Lower leg skin (tissue), 4 donors: ENCODE results near the gene ALPL. TPM values are rescaled to one million over a fixed set of nuclear protein-coding genes. Genes with fewer than 3 reads are reported as not detected.

Source experiments
- DNase-seq, 2 donors: peaks; one replicate each; pipeline ENCODE4 v3.0.0-alpha.2; 2019; ENCODE audit warnings: low spot score in 2 of 2
- H3K4me3 ChIP-seq: fragments of 200-600 bp; sonication (generic); 2 replicates; pipeline ENCODE4 v1.5.1; 2017; ENCODE audit warnings: mild to moderate bottlenecking, low read depth; ENCODE audit not compliant: poor library complexity, severe bottlenecking
- CTCF ChIP-seq, 3 donors: fragments of 450-650 bp; IDR thresholded peaks; one replicate each; pipeline ENCODE4 v1.5.1; 2016; ENCODE audit warnings: antibody characterized with exemption in 3 of 3, mild to moderate bottlenecking in 3 of 3, moderate library complexity in 2 of 3
- POLR2A ChIP-seq, 2 donors: fragments of 450-650 bp; IDR thresholded peaks; one replicate each; pipeline ENCODE4 v1.6.1; 2016 to 2017; ENCODE audit warnings: antibody characterized with exemption in 2 of 2, mild to moderate bottlenecking in 1 of 2, moderate library complexity in 1 of 2
- WGBS, 2 donors: methylation state at CpG; one replicate each; pipeline ENCODE4 v1.1.5; 2018; 5-methylcytosine and 5-hydroxymethylcytosine counted together
- intact Hi-C: fragments of 100-400 bp; cut with DNase I; formaldehyde crosslinking; loops from one replicate; pipeline ENCODE4 v1.15.0; 2023; ENCODE audit warnings: low total_unique reads
- total RNA-seq, 4 donors: library from RNA; depleted of rRNA; stranded (reverse); fragments of >200 nt; gene quantifications; one replicate each; pipeline ENCODE4 v1.1.0, GENCODE V29; 2016

Gene ALPL
- total RNA-seq, 4 donors from 2014 or later, result 1.3 to 7.7 (median 2.2) TPM

GRCh38 chr1:21613072-21613867 lies 104.0 kb downstream of the ALPL start:
- WGBS, 2 donors, result 81 to 89% methylated on average over 19 of the region's 19 CpGs

GRCh38 chr1:21614419-21615115 lies 105.3 kb downstream of the ALPL start:
- intact Hi-C loops, result no loop called here
- TF ChIP-seq POLR2A (IDR thresholded peaks at IDR 0.05) (no peak), CTCF (IDR thresholded peaks at IDR 0.05) (no peak)
- H3K4me3 ChIP-seq, result no peak overlapping the region
- 42 to 63% methylated on average over 6 to 8 of the region's 11 CpGs for WGBS, 2 donors
- DNase-seq, result no peak

More at GRCh38 chr1:21613072-21613867, 104.0 kb downstream of the ALPL start:
- intact Hi-C loops, result no loop called here
- DNase-seq, result no peak
- TF ChIP-seq POLR2A (IDR thresholded peaks at IDR 0.05) (no peak), CTCF (IDR thresholded peaks at IDR 0.05) (no peak)
- H3K4me3 ChIP-seq, result no peak overlapping the region

GRCh38 chr1:21616372-21616771 lies 107.1 kb downstream of the ALPL start:
- 39 to 40% methylated on average over 8 of the region's 8 CpGs for WGBS, 2 donors
- H3K4me3 ChIP-seq, result no peak overlapping the region
- TF ChIP-seq CTCF (IDR thresholded peaks at IDR 0.05) (no peak), POLR2A (IDR thresholded peaks at IDR 0.05) (no peak)
- intact Hi-C loops, result no loop called here
- DNase-seq, result no peak

- no peak for DNase-seq
- intact Hi-C loops, result no loop called here
- WGBS, 2 donors, result 93% methylated on average over 13 to 16 of the region's 16 CpGs
These were observed 108.0 kb downstream of the ALPL start for GRCh38 chr1:21617126-21617738.

GRCh38 chr1:21618059-21618458 lies 108.8 kb downstream of the ALPL start:
- TF ChIP-seq POLR2A (IDR thresholded peaks at IDR 0.05) (no peak), CTCF (IDR thresholded peaks at IDR 0.05) (no peak)
- intact Hi-C loops, result no loop called here
- 60 to 91% methylated on average over 3 to 4 of the region's 7 CpGs for WGBS, 2 donors

More at GRCh38 chr1:21617126-21617738, 108.0 kb downstream of the ALPL start:
- no peak for TF ChIP-seq CTCF (IDR thresholded peaks at IDR 0.05)
- no peak for TF ChIP-seq POLR2A (IDR thresholded peaks at IDR 0.05)
- no peak overlapping the region for H3K4me3 ChIP-seq

More at GRCh38 chr1:21618059-21618458, 108.8 kb downstream of the ALPL start:
- DNase-seq, result no peak
- H3K4me3 ChIP-seq, result no peak overlapping the region
